Inflammatory macrophage treated with lipopolysaccharide for 1 hour (primary cell): Measurements from ENCODE around the gene ITM2B.
"Not testable (repeated sequence)": the region's sequence is repeated elsewhere in the genome, so short reads cannot be mapped to it uniquely, and the experiment has no call there.

Source experiments
- DNase-seq, 2 donors: peaks; one replicate each; pipeline ENCODE4 v3.0.0-alpha.2; 2020 to 2022

ITM2B gene

DNA sequence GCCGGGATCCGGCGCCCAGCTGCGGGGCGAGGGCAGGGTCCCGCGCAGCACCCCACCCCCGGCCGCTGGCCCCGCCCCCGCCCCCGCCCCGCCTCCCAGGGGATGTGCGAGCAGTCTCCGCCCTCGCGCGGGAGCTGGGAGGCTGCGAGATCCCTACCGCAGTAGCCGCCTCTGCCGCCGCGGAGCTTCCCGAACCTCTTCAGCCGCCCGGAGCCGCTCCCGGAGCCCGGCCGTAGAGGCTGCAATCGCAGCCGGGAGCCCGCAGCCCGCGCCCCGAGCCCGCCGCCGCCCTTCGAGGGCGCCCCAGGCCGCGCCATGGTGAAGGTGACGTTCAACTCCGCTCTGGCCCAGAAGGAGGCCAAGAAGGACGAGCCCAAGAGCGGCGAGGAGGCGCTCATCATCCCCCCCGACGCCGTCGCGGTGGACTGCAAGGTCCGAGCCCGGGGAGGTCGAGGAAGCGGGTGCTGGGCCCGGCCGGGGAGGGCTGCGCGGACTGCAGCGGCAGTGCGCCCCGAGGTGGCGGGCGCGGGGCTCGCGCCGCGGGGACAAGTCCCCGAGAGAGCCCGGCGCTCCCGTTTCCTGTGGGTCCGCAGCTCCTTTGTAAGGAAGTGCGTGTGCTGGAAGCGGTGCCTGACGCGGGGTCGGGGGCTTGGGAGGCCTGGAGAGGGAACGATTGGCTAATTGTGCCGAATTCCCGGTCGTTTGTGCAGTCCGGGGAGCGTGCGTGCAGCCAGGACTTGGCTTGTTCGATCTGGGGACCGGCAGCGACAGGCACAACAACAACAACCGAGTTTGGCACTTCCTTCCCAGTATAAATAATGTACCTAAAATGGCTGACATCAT lies at the start of gene ITM2B:
ITM2B (plus strand) TSS at position 161 of the 843 bp plus-strand sequence; CDS start at position 316, 155 bp downstream.
- DNase-seq, result peak; percentile 61 to 67

DNA sequence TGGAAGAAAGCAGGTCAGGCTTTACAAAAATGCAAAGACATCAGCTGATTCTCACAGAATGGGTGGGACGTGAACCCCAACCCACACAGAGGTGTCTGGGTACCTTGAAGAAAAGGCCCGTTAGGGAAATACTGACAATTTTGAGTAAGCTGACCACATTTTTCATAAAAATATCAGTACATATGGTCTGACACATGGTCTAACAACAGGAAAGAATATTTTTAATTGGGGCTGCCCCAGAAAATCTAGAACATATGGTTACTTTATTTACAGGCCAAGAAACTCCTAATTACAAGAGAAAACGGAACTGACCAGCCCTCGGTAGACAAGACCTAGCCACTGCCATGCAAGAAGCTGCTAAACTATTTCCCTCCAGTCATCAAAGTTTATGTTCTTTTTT lies 48.7 kb upstream of the ITM2B start:
- no peak for DNase-seq

DNA sequence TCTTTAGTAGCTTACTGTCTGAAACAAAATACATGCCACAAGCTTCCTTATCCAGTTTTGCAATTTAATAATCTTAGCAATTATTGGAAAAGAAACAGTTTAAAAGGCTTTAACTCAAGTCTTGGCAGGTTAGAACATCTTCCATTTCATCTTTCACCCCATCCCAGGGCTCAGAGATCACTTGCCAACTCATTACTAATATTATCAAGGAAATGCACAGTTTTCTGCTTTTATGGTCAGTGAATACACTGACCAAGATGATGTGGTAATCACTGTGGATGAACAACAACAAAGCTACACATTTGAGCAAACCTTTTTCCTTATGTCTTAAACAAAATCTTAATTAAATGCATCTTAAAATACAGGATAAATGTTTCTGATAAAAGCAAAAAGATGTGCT lies 48.0 kb upstream of the ITM2B start:
- DNase-seq, result no peak

DNA sequence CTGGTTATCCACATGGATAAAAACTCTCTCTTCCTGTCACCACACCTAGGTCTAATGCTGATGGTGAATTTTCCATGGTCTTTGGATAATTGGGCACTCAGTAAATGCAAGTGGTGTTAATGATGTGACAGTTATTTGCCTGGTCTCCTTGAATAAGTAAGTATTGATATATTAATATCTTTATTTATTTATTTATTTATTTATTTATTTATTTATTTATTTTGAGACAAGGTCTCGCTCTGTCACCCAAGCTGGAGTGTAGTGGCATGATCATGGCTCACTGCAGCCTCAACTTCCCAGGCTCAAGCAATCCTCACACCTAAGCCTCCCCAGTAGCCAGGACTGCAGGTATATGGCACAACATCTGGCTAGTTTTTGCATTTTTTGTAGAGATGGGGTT lies 46.3 kb upstream of the ITM2B start:
- DNase-seq, result no peak

- DNase-seq, result peak in 1 of 2 donors; percentile 31
Observed at GRCh38 chr13:48188131-48188530, 44.9 kb upstream of the ITM2B start.

- no peak for DNase-seq
Observed at GRCh38 chr13:48188601-48189000, 44.4 kb upstream of the ITM2B start.

DNA sequence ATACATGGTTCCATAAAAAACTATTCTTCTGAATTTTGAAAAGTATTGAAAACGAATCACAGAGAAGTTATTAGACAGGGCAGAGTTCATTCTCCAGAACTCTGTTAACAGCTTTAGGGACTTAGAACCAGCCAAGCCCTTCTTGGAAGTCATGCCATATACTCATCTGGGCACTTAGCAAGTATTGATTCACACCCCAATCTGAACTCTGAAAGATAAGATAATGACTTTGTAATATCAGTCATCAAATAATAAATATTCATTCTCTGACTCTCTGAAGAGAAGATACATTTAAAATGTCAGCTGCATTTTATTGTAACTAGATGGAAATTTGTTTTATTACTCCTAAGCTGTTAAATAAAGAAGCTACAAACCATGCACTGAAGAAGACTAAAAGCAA lies 43.8 kb upstream of the ITM2B start:
- DNase-seq, result no peak

DNA sequence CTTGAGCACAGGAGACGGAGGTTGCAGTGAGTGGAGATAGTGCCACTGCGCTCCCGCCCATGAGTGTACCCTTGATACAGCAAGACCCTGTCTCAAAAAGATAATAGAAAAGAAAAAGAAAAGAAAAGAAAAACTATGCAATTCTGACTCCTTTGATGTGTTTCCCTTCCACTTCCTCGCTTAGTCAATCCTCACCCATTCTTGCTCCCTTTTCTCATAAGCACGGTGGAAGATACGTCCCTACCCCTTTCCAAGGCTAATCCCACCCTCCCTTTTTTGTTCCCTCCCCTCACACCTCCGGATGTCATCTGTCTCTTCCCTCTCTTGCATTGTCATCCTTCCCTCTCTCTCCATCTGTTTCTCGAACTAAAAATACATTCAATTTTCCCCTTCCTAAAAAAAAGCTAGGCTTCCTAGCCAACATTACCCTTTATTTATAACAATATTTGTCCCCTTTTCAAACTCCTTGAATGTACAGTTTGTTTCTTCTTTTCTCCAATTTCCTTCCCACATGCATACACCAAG lies 40.5 kb upstream of the ITM2B start:
- DNase-seq, result no peak

- DNase-seq, result peak; percentile 82 to 87
Observed at GRCh38 chr13:48194379-48194754, 38.6 kb upstream of the ITM2B start.

GRCh38 chr13:48199404-48199946 lies 33.5 kb upstream of the ITM2B start:
- no peak for DNase-seq

- DNase-seq, result no peak
Observed at GRCh38 chr13:48201044-48201443, 32.0 kb upstream of the ITM2B start.

DNA sequence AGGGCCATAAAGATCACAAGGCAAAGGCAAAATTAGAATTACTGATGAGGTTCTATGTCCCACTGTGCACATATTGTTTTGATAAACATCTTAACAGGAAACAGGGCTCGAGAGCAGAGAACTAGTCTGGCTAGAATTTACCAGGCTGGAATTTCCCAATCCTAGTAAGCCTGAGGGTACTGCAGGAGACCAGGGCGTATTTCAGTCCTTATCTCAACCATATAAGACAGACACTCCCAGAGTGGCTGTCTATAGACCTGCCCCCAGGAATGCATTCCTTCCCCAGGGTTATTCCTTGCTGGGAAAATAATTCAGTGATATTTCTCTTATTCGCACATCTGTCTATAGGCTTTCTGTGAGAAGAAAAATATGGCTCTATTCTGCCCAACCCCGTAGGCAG lies 25.8 kb upstream of the ITM2B start:
- not testable (repeated sequence) for DNase-seq

- DNase-seq, result peak; percentile 59 to 77
Observed at GRCh38 chr13:48210178-48210577, 22.8 kb upstream of the ITM2B start.

DNA sequence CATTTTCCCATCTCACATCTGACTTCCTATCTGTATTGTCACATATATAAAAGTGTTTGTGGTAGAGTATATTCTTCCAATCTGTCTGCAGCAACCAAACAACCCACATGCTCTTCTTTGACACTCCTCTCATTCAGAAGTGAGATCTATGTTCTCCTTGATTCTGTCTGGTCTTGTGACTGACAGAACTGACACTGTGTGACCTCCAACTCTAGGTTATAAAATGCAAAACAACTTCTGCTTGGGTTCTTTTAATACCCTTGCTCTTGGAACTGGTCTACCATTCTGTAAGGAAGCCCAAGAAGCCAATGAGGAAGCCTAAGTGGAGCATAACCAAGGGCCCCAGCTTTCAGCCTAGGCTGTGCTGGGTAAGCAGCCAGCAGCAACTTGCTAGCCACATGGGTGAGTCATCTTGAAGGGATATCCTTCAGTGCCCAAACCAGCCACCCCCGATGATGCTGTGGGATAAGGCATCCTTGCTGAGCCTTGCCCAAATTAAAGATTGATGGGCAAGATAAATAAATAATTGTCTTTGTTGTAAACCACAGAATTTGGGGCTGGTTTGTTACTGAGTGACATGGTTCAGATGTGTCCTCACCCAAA lies 18.4 kb upstream of the ITM2B start:
- DNase-seq, result no peak

GRCh38 chr13:48215511-48216203 lies 17.3 kb upstream of the ITM2B start:
- not testable (repeated sequence) for DNase-seq

DNA sequence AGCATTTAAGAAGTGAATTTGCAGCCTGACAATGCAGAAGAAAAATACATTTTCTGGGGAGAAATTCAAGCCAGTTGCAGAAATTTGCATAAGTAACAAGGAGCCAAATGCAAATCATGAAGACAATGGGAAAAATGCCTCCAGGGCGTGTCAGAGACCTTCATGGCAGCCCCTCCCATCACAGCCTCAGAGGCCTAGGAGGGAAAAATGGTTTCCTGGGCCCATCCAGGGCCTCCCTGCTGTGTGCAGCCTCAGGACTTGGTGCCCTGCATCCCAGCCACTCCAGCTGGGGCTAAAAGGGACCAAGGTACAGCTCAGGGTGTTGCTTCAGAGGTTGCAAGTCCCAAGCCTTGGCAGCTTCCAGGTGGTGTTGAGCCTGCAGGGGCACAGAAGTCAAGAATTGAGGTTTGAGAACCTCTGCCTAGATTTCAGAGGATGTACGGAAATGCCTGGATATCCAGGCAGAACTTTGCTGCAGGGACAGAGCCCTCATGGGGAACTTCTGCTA lies 16.7 kb upstream of the ITM2B start:
- no peak for DNase-seq

DNA sequence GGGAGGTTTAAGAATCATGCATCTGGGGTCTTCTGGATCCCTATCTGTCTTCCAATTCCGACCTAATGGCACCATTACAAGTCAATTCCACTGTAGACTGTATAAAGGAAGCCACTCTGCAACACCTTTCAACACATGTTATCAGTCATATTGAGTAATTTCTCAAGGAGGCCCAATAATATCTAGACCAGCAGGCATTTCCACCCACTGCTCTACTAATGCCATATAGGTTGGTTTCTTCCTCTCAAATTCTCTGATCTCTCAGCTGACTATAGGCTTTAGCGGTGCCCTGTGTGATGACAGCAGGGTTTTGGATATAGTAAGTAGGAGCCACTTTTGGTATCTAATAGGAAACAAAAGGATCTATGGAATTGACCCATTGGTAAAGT lies 12.4 kb upstream of the ITM2B start:
- DNase-seq, result no peak

DNA sequence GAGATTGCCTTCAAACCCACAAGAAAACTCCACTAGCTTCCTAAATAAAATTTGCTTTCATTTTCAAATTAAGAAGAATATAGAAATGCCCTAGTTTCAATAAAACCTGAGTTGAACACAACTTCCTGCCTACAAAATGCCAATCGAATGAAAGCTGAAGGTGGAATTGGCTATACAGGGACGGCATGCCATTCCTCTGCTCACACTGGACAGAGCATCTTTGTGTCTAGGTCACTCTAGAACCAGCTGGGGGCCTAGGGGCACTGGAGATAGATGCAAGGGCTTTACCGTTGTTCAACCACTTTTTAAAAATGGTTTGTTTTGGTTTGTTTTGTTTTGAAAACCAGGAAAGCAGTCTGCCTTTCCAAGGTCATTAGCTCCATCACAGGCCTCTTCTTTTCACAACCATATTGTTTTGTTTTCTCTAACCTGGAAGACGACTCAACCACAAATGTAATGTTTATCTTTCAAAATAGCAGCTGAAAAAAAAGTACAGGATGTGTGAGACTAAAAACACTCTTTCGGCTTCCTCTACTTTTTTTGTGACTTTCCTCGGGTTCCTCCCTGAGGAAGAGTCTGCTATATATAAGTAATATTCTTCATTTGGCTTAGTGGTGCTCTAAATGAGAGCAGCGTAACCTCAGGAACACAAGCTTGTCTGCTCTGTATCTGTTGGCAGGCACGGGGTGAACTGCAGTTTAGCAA lies 11.9 kb upstream of the ITM2B start:
- DNase-seq, result no peak

GRCh38 chr13:48221686-48222187 lies 11.3 kb upstream of the ITM2B start:
- peak; percentile 58 to 62 for DNase-seq

DNA sequence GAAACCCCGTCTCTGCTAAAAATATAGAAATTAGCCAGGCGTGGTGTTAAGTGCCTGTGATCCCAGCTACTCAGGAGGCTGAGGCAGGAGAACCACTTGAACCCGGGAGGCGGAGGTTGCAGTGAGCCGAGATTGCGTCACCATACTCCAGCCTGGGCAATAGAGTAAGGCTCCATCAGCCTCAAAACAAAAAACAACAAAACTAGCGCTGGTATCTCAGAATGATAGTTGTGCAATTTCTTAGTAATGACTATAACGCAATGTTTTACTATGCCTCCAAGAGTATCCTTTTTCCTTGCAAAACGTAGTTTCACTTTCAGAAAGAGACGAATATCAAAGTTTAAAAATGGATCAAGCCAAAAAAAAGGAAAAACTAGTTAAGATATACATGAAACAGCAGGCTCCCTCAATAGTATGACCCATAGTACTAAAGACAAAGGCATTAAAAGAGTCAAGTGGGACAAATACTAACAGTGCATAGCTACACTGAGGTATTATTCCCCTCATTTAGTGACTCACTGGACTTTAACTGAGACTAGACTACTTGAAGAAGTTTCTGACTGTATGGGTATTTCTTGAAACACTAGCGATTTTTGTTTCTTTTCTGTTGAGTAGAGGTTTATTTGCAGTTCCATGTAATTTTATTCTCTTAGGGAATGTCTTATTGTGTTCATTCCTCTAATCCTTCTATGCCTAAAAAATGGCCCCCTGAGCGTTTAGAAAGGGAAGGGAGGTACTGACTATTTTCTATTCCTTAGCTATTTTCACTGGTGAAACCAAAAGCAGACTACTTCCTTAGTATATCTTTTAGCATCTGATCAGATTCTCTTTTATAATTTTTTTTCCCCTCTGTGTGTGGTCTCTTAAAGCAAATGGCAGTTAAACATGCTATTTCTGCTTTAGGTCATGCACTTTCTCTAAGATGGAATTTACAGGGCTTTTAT lies 10.4 kb upstream of the ITM2B start:
- DNase-seq, result peak; percentile 86 to 89

DNA sequence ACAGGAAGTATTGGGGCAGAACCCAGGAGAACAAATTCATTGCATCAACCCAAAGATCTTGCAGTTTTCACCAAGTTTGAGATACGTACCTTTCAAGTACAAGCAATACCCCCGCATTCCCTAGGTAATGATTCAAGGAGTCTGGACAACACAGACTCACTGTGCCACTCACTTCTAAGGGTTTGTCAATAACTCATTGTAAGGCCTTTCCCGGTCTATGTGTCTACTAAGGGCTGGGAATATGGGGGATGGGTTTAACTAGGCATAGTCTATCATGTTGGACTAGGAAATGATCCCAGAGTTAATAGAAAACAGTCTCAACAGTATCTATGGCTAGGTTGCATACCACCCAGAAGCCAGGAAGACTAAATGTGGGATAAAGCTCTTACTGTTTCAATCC lies 8.3 kb upstream of the ITM2B start:
- no peak for DNase-seq
